ENCODE data around the gene C1orf232. TPM values are rescaled to one million over a fixed set of nuclear protein-coding genes. Genes with fewer than 3 reads are reported as not detected.

The C1orf232 gene
- polyA plus RNA-seq, 2 of the 4 experiments (the other 2 are of a cell fraction), result not detected

DNA sequence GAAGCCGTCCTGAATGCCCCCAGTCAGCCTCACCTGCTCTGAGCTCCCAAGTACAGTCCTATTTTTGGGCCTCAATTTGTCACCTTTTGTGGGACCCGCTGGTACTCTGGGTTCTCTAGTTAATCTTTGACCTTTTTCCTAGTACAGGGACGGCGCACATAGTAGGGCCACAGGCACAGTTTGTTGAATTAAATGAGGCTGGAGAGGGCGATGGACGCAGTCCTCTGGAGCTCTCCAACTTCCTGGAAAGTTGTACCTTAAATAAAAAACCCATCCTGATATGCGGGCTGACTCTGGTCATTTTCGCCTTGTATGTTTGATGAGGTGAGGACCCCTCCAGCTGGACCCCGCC, 5.1 kb downstream of the C1orf232 start:
- DNase-seq (ENCODE audit: low read depth in 1 of 2, low spot score in 1 of 2), result no peak
- FAIRE-seq, result no peak
- peak overlapping the region; percentile 84 for H3K4me2 ChIP-seq
- ATAC-seq, result no peak
- ChIA-PET CTCF (interaction anchor here (0.6 to 2.3 kb wide), 16 partner anchors 9 to 155 kb away, joined by 3 to 17 read pairs (median 3); partner anchors contain the start of gene CATSPER4), POLR2A (no interaction called here)
- peak overlapping the region; percentile 88 to 89; a peak in 4 of 6 replicates for H3K27ac ChIP-seq
- 0 out of 3 replicates have a peak, but pooled peaks cover 6% of the 10 kb centered on the region for H3K4me1 ChIP-seq
- 81% methylated on average over 8 of the region's 9 CpGs for WGBS (ENCODE audit: missing lambda C conversion rate)
- H3K9me3 ChIP-seq, result no peaks in the 10 kb centered on the region
- H3K4me3 ChIP-seq, result peak overlapping the region; percentile 54; the same call in 2 of the 3 replicates
- no peak for TF ChIP-seq FOSL2 (IDR thresholded peaks at IDR 0.05)
- no peak for TF ChIP-seq FOSL2 (CRISPR knock-in tag; IDR thresholded peaks at IDR 0.05)
- TF ChIP-seq MYC (IDR thresholded peaks at IDR 0.05; ENCODE audit: borderline replicate concordance, low read length), result no peak
- TF ChIP-seq MAFK (IDR thresholded peaks at IDR 0.05; ENCODE audit: partially characterized antibody), result no peak
- no peak for TF ChIP-seq ESRRA (IDR thresholded peaks at IDR 0.05; ENCODE audit: borderline replicate concordance, low read length)
- no peak for TF ChIP-seq PHF8 (IDR thresholded peaks at IDR 0.05; ENCODE audit: borderline replicate concordance, low read depth)
- TF ChIP-seq HDAC2 (IDR thresholded peaks at IDR 0.05), result no peak
- TF ChIP-seq BHLHE40 (IDR thresholded peaks at IDR 0.05; ENCODE audit: low read depth, low read length), result no peak
- TF ChIP-seq, protein P1, sequence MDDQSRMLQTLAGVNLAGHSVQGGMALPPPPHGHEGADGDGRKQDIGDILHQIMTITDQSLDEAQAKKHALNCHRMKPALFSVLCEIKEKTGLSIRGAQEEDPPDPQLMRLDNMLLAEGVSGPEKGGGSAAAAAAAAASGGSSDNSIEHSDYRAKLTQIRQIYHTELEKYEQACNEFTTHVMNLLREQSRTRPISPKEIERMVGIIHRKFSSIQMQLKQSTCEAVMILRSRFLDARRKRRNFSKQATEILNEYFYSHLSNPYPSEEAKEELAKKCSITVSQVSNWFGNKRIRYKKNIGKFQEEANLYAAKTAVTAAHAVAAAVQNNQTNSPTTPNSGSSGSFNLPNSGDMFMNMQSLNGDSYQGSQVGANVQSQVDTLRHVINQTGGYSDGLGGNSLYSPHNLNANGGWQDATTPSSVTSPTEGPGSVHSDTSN (IDR thresholded peaks at IDR 0.05), result no peak
- no peak for TF ChIP-seq HEYL (CRISPR knock-in tag; IDR thresholded peaks at IDR 0.05)
- TF ChIP-seq EHMT2 (IDR thresholded peaks at IDR 0.05; ENCODE audit: low read depth), result no peak
- TF ChIP-seq EP300 (IDR thresholded peaks at IDR 0.05), result no peak

DNA sequence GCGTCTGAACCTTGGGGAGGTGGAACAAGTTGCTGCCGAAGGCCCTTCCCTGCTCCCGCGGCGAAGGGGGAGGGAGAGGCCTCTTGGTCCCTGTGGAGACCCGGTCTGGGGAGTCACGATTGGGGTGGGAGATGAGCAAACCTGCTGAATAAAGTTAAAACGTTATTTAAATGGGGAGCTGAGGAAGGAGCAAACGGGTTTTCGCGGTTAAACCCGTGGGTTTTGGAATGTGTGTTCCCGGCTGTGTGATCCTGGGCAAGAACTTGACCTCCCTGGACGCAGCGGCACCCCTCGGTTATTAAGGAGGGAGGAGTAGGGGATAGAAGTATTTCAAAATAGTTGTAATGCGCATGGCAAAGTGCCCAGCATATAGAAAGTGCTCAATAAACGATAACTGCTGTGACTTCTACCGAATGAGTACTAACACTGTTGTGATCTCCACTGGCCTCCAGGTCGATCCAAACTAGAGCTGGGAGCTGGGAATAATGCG, 6.5 kb downstream of the C1orf232 start:
- WGBS (ENCODE audit: missing lambda C conversion rate), result 57% methylated on average over 20 of the region's 21 CpGs
- ATAC-seq, result no peak
- FAIRE-seq, result no peak
- POLR2A ChIA-PET, result interaction anchor here (0.6 kb wide), 1 partner anchor 10 kb away, joined by 5 read pairs; no protein-coding TSS in a partner anchor
- peak overlapping the region; percentile 60 to 87 for H3K27ac ChIP-seq
- H3K4me2 ChIP-seq, result peak overlapping the region; percentile 93
- CTCF ChIA-PET, result interaction anchor here (0.5 to 2.4 kb wide), 11 partner anchors 17 to 160 kb away, joined by 3 to 17 read pairs (median 4); partner anchors contain the start of gene CEP85
- peak in 1 of 2 experiments; percentile 16 for DNase-seq (ENCODE audit: low read depth in 1 of 2, low spot score in 1 of 2)
- 0 out of 3 replicates have a peak, but pooled peaks cover 6% of the 10 kb centered on the region for H3K4me1 ChIP-seq
- TF ChIP-seq JUNB (IDR thresholded peaks at IDR 0.05) (no peak), ZSCAN20 (CRISPR knock-in tag; IDR thresholded peaks at IDR 0.05) (no peak), HES2 (IDR thresholded peaks at IDR 0.05) (no peak), CEBPB (IDR thresholded peaks at IDR 0.05) (no peak), POLR2AphosphoS2 (conservative IDR thresholded peaks at IDR 0.05; ENCODE audit: low read length) (no peak), NFE2L2 (conservative IDR thresholded peaks at IDR 0.05; ENCODE audit: low read length) (no peak), CBX2 (IDR thresholded peaks at IDR 0.05; ENCODE audit: borderline replicate concordance, low read depth) (no peak), PHF8 (IDR thresholded peaks at IDR 0.05; ENCODE audit: borderline replicate concordance, low read depth) (no peak), MYC (IDR thresholded peaks at IDR 0.05; ENCODE audit: borderline replicate concordance, low read length) (no peak), HDAC2 (IDR thresholded peaks at IDR 0.05) (no peak), RARB (CRISPR knock-in tag; IDR thresholded peaks at IDR 0.05) (no peak), ZFP36 (IDR thresholded peaks at IDR 0.05; ENCODE audit: borderline replicate concordance, partially characterized antibody) (no peak), TFCP2L1 (CRISPR knock-in tag; IDR thresholded peaks at IDR 0.05) (no peak)
- TF ChIP-seq, protein P1 (IDR thresholded peaks at IDR 0.05), result no peak
- TF ChIP-seq, protein P2, sequence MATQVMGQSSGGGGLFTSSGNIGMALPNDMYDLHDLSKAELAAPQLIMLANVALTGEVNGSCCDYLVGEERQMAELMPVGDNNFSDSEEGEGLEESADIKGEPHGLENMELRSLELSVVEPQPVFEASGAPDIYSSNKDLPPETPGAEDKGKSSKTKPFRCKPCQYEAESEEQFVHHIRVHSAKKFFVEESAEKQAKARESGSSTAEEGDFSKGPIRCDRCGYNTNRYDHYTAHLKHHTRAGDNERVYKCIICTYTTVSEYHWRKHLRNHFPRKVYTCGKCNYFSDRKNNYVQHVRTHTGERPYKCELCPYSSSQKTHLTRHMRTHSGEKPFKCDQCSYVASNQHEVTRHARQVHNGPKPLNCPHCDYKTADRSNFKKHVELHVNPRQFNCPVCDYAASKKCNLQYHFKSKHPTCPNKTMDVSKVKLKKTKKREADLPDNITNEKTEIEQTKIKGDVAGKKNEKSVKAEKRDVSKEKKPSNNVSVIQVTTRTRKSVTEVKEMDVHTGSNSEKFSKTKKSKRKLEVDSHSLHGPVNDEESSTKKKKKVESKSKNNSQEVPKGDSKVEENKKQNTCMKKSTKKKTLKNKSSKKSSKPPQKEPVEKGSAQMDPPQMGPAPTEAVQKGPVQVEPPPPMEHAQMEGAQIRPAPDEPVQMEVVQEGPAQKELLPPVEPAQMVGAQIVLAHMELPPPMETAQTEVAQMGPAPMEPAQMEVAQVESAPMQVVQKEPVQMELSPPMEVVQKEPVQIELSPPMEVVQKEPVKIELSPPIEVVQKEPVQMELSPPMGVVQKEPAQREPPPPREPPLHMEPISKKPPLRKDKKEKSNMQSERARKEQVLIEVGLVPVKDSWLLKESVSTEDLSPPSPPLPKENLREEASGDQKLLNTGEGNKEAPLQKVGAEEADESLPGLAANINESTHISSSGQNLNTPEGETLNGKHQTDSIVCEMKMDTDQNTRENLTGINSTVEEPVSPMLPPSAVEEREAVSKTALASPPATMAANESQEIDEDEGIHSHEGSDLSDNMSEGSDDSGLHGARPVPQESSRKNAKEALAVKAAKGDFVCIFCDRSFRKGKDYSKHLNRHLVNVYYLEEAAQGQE (IDR thresholded peaks at IDR 0.05), result no peak
- peak overlapping the region; percentile 46 for H3K4me3 ChIP-seq
- H3K9me3 ChIP-seq, result no peaks in the 10 kb centered on the region

Data from A549 (cell line).